GM10248 (cell line): ENCODE data around the gene CFAP298.

Experiments
- CTCF ChIA-PET: fragments of 300-600 bp; sonication (Branson Sonifier 250); formaldehyde crosslinking; extraction: SDS; loops from one replicate; lab custom pipeline; 2021; ENCODE audit warnings: antibody characterized with exemption; lab: Yijun Ruan, JAX
- POLR2A ChIA-PET: fragments of 350-650 bp; sonication (Branson Sonifier 250); formaldehyde crosslinking; extraction: SDS; loops from one replicate; lab custom pipeline; 2020; ENCODE audit warnings: antibody characterized with exemption; lab: Yijun Ruan, JAX
- DNase-seq: peaks from one replicate; pipeline ENCODE4 v3.0.0; 2012; ENCODE audit errors: extremely low spot score
- CTCF ChIP-seq: IDR thresholded peaks from 2 replicates; pipeline ENCODE4 v1.5.1; 2012; ENCODE audit warnings: mild to moderate bottlenecking, low read depth; ENCODE audit errors: extremely low read depth, missing control alignments, control extremely low read depth

The CFAP298 gene

DNA sequence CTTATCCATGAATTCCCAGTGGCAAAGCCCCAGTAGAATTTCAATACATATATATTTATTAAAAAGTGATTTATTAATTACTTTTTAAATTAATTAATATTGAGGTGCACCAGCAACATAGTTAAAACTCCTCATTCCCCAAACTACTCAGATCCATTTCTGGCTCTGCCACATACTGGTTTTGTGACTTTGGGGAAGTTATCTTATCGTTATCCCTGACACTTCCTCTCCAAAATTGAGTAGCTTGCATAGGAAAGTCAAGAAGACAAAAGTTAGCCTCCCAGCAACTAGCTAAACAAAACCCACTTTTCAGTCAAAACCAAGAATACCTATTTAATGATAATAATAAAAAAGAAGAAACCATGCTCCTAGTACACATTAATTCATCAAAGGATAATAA is 62.7 kb downstream of the CFAP298 start:
- DNase-seq = no peak
- TF ChIP-seq CTCF = no peak
- POLR2A ChIA-PET = no interaction called here
- CTCF ChIA-PET = no interaction called here
